ENCODE data around the gene LYL1.

Gene LYL1

DNA sequence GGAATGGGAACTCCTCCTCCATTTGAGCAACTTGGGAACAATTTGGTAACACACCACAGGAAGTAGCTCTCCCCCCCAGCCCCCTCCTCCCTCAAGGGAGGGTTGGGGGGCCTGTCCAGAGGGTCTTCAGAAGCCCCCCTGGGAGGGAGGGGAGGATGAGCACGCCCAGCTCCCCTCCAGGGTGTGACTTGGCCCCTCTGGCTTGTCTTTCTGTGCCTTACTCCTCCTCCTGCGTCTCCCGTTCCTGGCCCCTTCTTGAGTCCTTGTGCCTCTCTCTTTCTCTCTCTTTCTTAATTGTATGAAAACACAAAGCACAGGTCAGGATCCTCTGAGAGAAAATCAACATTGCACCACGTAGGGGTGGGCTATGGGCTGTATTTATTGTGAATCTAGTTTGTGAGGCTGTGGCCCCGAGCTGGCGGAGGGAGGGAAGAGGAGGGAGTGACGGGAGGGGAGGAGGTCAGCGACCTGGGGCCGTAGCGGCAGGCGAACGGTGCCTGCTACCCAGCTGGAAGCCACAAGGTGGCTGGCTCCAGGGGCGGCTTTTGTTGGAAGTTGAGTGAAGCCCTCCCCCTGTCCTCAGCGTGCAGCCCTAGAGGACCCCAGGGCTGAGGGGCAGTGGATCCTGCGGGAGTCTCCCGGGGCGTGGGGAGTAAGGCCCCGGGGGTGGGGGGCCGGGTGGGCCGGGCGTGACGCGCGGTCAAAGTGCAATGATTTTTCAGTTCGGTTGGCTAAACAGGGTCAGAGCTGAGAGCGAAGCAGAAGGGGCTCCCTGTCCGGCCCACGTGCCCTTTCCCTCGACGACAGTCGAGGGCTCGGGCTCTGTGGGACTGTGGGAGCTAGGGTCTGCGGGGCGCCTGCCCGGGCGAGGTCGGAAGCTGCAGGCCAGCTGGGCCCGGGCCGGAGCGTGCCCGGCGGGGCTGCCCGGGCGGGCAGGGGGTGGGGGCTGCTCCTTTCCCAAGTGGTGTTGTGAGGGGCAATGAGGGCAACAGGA is 6.4 kb downstream of the LYL1 start:
- Histone ChIP-seq H3K27ac (ENCODE audit: low read depth, low read length) (no peak overlapping the region), H3K4me3 (ENCODE audit: low read depth, low read length) (no peak overlapping the region), H3K4me1 (ENCODE audit: control insufficient read depth, insufficient read depth, low read length, unreplicated experiment) (peaks cover 5% of the 10 kb centered on the region), H2AFZ (ENCODE audit: low read length, unreplicated experiment) (no peak overlapping the region), H3K27me3 (ENCODE audit: insufficient read depth, low read length) (no peaks in the 10 kb centered on the region), H3K79me2 (ENCODE audit: control insufficient read depth, insufficient read depth, low read length, unreplicated experiment) (no peaks in the 10 kb centered on the region), H3K36me3 (ENCODE audit: insufficient read depth, low read length) (no peaks in the 10 kb centered on the region)

DNA sequence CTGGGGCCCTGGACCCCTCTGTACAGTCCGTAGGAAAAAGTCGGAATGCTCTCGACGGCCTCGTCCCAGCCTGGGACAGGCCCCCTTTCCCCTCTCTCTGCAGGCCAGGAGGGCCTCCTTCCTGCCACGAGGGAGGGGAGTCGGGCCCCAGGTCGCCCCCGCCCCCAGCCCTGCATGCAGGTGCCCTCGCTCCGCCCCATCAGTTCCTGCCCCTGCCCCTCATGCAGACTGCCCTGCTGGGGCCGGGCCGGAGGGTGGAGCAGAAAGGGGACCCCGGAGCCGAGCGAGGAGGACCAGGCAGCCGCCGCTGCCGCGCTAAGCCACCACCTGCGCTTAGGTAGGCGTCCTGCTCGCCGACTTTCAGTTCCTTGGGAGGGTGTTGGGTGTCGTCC is 7.3 kb downstream of the LYL1 start:
- Histone ChIP-seq H3K27me3 (ENCODE audit: insufficient read depth, low read length) (no peaks in the 10 kb centered on the region), H3K79me2 (ENCODE audit: control insufficient read depth, insufficient read depth, low read length, unreplicated experiment) (no peaks in the 10 kb centered on the region), H3K36me3 (ENCODE audit: insufficient read depth, low read length) (no peaks in the 10 kb centered on the region), H3K4me1 (ENCODE audit: control insufficient read depth, insufficient read depth, low read length, unreplicated experiment) (peaks cover 9% of the 10 kb centered on the region), H2AFZ (ENCODE audit: low read length, unreplicated experiment) (no peak overlapping the region), H3K27ac (ENCODE audit: low read depth, low read length) (no peak overlapping the region), H3K4me3 (ENCODE audit: low read depth, low read length) (no peak overlapping the region)

DNA sequence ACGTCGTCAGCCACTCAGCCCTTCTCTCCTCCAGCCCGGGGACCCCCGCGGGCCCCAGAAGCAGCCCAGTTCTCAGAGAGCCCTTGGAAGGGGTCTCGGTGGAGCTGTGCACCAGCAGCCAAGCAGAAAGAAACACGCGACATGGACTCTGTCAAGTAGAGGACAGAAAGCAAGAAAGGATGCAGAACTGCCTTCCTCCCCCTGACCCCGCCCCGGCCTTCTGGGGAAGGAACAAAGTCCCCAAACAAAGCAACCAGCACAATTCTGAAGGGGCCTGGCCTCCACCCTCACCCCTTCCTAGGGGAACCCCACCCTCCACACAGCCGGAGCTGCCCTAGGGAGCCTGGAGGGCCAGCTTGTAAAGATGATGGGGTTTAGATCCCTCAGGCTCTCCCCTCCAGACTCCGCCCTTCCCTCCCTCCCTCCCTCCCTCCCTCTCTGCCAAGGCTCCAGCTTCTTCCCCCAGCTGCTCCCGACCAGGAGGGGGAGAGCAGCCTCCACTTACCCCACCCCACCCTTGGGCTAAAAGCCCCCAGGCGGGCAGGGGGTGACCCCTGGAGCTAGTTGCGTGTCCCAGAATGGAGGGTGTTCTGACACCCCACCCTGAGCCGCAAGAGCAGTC is 7.8 kb downstream of the LYL1 start:
- Histone ChIP-seq H3K27ac (ENCODE audit: low read depth, low read length) (no peak overlapping the region), H2AFZ (ENCODE audit: low read length, unreplicated experiment) (no peak overlapping the region), H3K4me3 (ENCODE audit: low read depth, low read length) (no peak overlapping the region)

DNA sequence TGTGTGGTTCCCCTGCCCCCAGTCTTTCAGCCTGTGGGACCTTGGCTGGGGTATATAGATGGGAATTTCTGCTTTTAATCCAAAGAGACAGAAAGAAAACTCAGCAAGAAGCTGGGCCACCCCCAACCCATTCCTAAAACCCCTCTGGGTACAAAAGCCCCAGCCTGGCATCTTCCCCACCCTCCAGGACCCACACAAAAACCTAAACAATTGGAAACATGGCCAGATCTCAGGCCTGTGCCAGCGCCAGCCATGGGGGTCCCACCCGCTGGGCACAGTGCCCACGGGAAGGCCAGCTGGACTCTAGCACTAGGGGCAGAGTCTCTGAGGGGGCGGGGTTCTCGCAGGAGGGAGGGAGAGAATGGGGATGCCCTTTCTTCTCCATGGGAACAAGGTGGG is 8.6 kb downstream of the LYL1 start:
- Histone ChIP-seq H3K4me3 (ENCODE audit: low read depth, low read length) (no peak overlapping the region), H2AFZ (ENCODE audit: low read length, unreplicated experiment) (no peak overlapping the region), H3K27ac (ENCODE audit: low read depth, low read length) (no peak overlapping the region), H3K4me1 (ENCODE audit: control insufficient read depth, insufficient read depth, low read length, unreplicated experiment) (peaks cover 9% of the 10 kb centered on the region), H3K27me3 (ENCODE audit: insufficient read depth, low read length) (no peaks in the 10 kb centered on the region), H3K79me2 (ENCODE audit: control insufficient read depth, insufficient read depth, low read length, unreplicated experiment) (no peaks in the 10 kb centered on the region), H3K36me3 (ENCODE audit: insufficient read depth, low read length) (no peaks in the 10 kb centered on the region)

More for the DNA sequence above, 7.8 kb downstream of the LYL1 start:
- peaks cover 9% of the 10 kb centered on the region for H3K4me1 ChIP-seq (ENCODE audit: control insufficient read depth, insufficient read depth, low read length, unreplicated experiment)
- H3K27me3 ChIP-seq (ENCODE audit: insufficient read depth, low read length), result no peaks in the 10 kb centered on the region
- no peaks in the 10 kb centered on the region for H3K36me3 ChIP-seq (ENCODE audit: insufficient read depth, low read length)
- no peaks in the 10 kb centered on the region for H3K79me2 ChIP-seq (ENCODE audit: control insufficient read depth, insufficient read depth, low read length, unreplicated experiment)

DNA sequence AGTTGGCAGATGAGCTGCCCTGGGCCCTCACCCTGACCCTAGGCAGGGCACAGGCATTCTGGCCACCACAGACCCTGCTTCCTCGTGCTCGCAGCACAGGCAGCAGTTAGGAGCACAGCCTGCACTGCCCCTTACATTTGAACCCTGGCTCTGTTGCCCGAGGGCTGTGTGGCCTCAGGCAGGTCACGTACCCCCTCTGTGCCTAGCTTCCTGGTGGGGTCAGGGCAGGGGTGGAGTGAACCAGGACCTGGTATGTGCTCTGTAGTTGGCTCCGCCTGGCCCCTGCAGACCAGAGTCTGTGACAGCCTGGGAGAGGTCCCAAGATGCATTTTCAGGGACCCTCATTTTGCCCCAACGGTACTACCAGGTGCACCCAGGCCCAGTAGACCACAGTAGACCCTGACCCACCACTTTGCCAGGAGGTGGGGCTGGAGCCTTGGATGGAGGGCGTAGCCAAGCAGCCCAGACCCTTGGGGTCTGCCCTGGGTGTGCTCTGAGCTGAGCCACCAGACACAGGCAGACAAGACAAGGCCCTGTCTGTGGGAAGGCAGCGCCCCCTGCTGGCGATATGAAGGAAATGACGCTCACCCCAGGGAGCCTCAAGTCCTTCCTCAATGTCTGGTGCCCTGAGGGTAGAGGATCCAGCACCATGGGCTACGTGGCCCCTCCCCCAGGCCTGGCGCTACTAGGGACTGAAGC is 9.1 kb downstream of the LYL1 start:
- Histone ChIP-seq H3K4me1 (ENCODE audit: control insufficient read depth, insufficient read depth, low read length, unreplicated experiment) (peaks cover 9% of the 10 kb centered on the region), H3K79me2 (ENCODE audit: control insufficient read depth, insufficient read depth, low read length, unreplicated experiment) (no peaks in the 10 kb centered on the region), H3K4me3 (ENCODE audit: low read depth, low read length) (no peak overlapping the region), H3K27ac (ENCODE audit: low read depth, low read length) (no peak overlapping the region), H3K36me3 (ENCODE audit: insufficient read depth, low read length) (no peaks in the 10 kb centered on the region), H2AFZ (ENCODE audit: low read length, unreplicated experiment) (no peak overlapping the region), H3K27me3 (ENCODE audit: insufficient read depth, low read length) (no peaks in the 10 kb centered on the region)

DNA sequence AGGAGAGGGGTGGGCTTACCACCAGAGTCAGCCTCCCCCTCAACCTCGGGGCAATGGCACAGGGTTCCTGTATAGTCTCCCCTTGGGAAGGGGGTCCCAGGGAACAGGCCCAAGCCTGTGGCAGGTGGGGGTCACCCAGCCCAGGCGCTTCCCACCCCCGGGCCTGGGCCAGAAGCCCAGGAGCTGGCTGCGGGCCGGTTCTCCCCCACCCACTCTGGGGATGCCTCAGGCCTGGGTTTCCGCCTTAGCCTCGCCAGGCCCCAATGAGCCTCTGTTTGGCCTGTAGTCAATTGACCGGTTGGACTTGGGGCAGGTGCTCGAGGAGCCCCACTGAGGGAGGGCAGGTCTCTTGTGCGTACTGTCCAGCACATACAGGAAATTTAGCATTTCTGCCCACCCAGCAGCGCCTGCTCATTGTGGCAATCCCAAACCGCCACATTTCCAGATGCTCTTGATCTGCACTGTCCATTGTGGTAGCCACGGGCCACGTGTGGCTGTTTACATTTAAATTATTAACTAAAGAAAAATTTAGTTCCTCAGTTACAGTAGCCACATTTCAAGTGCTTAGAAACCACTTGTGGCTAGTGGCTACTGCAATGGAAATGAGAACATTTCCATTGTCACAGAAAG is 9.9 kb downstream of the LYL1 start:
- Histone ChIP-seq H2AFZ (ENCODE audit: low read length, unreplicated experiment) (no peak overlapping the region), H3K4me1 (ENCODE audit: control insufficient read depth, insufficient read depth, low read length, unreplicated experiment) (peaks cover 9% of the 10 kb centered on the region), H3K79me2 (ENCODE audit: control insufficient read depth, insufficient read depth, low read length, unreplicated experiment) (no peaks in the 10 kb centered on the region), H3K27ac (ENCODE audit: low read depth, low read length) (no peak overlapping the region), H3K4me3 (ENCODE audit: low read depth, low read length) (no peak overlapping the region), H3K27me3 (ENCODE audit: insufficient read depth, low read length) (no peaks in the 10 kb centered on the region), H3K36me3 (ENCODE audit: insufficient read depth, low read length) (no peaks in the 10 kb centered on the region)

DNA sequence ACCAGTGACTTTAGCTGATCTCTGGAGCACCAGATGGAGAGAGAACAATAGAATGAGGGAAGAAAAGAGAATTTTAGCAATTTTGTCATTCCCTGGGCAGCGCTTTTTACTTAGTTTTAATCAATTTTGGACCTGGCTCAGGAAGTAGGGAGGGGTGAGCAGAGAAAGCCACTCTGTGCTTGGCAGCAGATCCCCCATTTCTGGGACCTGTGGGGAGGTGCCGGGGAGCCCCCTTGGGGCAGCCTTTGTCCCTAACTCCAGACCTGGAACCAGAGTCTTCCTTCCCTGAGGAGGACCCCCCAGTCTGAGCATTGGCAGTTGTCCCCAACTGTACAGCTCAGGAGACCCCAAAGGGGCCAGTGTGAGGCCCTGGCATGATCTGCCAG is 10.5 kb downstream of the LYL1 start:
- Histone ChIP-seq H3K27ac (ENCODE audit: low read depth, low read length) (no peak overlapping the region), H3K27me3 (ENCODE audit: insufficient read depth, low read length) (no peaks in the 10 kb centered on the region), H2AFZ (ENCODE audit: low read length, unreplicated experiment) (no peak overlapping the region), H3K79me2 (ENCODE audit: control insufficient read depth, insufficient read depth, low read length, unreplicated experiment) (no peaks in the 10 kb centered on the region), H3K36me3 (ENCODE audit: insufficient read depth, low read length) (no peaks in the 10 kb centered on the region), H3K4me3 (ENCODE audit: low read depth, low read length) (no peak overlapping the region), H3K4me1 (ENCODE audit: control insufficient read depth, insufficient read depth, low read length, unreplicated experiment) (peaks cover 9% of the 10 kb centered on the region)

DNA sequence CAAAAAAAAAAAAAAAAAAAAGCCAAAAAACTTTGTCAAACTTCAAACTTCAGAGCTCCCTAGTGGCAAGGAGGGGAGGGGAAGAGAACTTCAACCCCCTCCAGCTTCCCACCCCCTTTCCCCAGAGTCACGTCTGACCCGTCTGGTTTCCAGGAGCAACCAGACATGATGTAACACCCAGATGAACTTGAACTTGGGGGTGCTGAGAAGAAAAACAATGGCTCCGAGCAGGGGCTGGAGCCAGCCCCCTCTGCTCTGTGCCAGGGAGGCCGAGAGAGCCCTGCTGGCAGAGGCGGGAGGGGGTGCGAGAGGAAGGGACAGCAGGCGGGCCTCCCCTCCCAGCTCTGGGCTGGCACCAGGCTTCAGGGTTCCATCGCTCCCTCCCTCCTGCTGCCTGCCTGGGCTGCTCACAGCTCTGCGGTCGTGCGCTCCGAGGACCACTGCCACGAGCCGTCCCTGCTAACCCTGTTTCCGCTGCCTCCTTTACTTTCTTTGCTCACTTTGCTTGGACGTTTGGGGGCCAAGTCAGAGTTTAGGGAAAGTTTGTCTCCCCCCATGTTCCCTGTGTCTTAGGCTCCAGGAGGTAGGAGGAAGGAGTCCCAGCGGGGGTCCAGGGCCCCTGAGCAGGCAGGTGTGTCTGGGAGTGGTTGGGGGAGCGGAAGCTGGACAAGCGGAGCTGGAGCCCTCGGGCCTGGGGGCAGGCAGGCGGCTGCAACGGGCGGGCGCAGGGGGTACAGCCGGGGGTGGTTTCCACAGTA is 11.1 kb downstream of the LYL1 start:
- H3K27me3 ChIP-seq (ENCODE audit: insufficient read depth, low read length), result no peaks in the 10 kb centered on the region
- no peak overlapping the region for H3K4me3 ChIP-seq (ENCODE audit: low read depth, low read length)
- no peak overlapping the region; the same call in 1 of the 2 replicates for H3K27ac ChIP-seq (ENCODE audit: low read depth, low read length)
- H3K79me2 ChIP-seq (ENCODE audit: control insufficient read depth, insufficient read depth, low read length, unreplicated experiment), result no peaks in the 10 kb centered on the region
- H3K4me1 ChIP-seq (ENCODE audit: control insufficient read depth, insufficient read depth, low read length, unreplicated experiment), result peaks cover 9% of the 10 kb centered on the region
- no peaks in the 10 kb centered on the region for H3K36me3 ChIP-seq (ENCODE audit: insufficient read depth, low read length)
- no peak overlapping the region for H2AFZ ChIP-seq (ENCODE audit: low read length, unreplicated experiment)

DNA sequence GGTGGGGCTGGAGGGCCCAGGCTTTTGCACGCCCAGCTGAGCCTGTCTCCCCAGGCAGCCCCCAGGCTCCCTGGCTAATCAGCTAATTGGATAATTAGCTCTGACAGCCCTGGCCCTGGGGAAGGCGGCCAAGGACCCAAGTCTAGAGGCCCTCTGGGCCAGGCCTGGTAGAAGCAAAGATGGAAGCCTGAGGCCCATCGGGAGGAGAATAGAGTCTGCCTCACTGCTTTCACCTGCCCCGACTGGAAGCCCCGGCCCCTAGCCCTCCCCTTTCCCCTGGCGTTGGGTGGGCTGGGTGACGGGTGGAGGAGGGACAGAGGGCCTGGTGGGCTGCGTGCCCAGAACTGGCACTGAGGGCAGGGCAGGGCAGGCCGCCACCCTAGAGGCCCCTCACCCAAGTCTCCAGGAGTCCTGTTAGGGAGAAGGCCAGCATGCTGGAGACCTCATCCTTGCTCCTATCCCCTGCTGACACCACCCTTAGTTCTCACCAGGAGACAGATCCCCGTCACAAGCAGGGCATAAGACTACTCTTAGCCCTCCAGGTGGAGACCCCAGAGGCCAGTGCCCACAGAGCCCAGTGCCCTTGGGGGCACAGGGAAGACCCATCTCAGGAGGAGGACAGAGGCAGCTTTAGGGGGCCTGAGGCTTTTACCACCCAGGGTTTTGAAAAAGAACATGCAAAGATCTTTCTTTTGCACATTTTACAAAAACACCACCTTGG is 12.0 kb downstream of the LYL1 start:
- Histone ChIP-seq H3K79me2 (ENCODE audit: control insufficient read depth, insufficient read depth, low read length, unreplicated experiment) (no peaks in the 10 kb centered on the region), H3K4me1 (ENCODE audit: control insufficient read depth, insufficient read depth, low read length, unreplicated experiment) (peaks cover 9% of the 10 kb centered on the region), H3K27me3 (ENCODE audit: insufficient read depth, low read length) (no peaks in the 10 kb centered on the region), H3K4me3 (ENCODE audit: low read depth, low read length) (no peak overlapping the region), H2AFZ (ENCODE audit: low read length, unreplicated experiment) (no peak overlapping the region), H3K36me3 (ENCODE audit: insufficient read depth, low read length) (no peaks in the 10 kb centered on the region), H3K27ac (ENCODE audit: low read depth, low read length) (no peak overlapping the region)

Data from ACC112 (cell line).